Urothelium cell line (cell line): ENCODE results near the gene MLYCD.

Experiments used
- DNase-seq: peaks from one replicate; pipeline ENCODE4 v3.0.0; 2011; ENCODE audit warnings: low spot score, mixed read lengths
- FAIRE-seq: peaks from 2 replicates; lab custom pipeline; 2011; peaks lifted over from hg19 to GRCh38; lab: Jason Lieb, UNC

Gene MLYCD

DNA sequence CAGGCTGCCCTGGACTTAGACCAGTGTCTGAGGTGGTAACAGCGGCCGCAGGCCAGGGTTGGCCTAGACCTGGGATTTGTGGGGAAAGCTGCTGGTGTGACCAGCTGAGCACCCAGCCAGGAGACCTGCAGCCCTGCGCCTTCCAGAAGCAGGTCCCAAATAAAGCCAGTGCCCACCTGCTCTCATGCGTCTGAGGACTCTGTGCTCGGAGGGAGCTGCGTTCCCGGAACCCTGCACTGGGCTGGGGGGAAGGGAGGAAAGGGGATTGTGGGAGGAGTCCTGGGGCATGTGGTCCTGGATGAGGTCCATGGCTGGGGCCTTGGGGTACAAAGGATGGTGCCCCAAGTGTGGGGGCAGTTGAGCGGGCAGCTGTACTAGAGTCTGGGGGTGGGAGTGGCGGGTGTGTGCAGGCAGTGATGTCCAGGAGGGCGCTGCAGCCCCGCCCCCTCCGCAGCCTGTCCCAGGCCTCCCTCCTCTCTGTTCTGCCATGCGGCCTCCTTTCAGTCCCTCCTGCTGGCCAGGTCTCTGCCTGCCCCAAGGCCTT, 67.3 kb downstream of the MLYCD start:
- DNase-seq: no peak
- no peak for FAIRE-seq

DNA sequence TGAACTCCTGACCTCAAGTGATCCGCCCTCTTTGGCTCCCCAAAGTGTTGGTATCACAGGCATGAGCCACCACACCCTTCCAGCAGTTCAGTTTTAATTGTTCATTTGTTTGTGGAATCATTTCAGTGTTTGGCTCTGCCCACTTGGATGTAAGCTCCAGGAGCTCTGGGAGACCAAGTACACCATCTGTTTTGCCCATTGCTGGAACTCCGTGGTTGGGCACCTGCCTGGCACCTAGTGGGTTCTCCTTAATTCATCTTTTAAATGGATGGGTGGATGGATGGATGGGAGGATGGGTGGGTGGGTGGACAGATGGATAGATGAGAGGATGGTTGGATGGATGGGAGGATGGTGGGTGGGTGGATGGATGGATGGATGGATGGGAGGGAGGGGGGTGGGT, 68.2 kb downstream of the MLYCD start:
- DNase-seq (no peak), FAIRE-seq (no peak)

DNA sequence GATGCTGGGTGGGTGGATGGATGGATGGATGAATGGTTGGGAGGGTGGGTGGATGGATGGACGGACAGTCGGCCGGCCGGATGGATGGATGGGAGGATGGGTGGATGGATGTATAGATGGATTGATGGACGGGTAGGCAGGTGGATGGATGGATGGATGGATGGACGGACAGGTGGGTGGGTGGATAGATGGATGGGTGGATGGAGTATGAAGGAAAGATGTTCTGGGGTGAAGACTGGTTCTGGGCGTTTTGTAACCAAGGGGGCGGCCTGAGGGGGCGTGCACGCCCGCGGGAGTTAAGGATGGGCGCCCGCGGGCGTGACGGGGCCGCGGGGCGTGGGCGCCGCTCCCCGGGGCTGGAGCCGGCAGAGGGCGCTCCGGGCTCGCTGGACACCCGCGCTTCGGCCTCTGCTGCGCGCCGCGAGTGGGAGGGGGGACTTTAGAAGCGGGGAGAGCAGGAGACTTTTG, 69.0 kb downstream of the MLYCD start, which contains the start of gene NECAB2:
Gene NECAB2, plus strand, starts transcription at position 407 of the 468 bp plus-strand sequence. CDS start 405 bp downstream, outside the sequence.
- FAIRE-seq (peak; percentile 87), DNase-seq (peak; percentile 84)

DNA sequence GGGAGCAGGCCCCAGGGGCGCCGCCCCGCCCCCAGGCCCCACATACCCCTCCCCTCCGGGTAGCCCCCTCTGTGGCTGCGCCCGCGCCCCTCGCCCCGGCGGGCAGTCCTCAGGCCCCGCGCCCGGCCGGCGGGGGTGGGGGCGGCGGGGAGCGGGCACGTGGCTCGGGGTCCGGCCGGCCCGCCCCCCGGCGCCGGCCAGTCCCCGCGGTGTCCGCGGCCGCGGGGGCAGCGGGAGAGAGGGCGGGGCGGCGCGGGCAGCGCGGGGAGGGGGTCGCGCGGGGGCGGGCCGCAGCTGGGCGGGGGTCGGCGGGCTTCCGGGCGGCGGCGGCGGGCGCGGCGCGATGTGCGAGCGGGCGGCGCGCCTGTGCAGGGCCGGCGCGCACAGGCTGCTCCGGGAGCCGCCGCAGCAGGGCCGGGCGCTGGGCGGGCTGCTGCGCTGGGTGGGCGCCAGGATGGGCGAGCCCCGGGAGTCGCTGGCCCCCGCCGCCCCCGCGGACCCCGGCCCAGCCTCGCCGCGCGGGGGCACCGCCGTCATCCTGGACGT, 69.5 kb downstream of the MLYCD start:
- DNase-seq: peak; percentile 58
- FAIRE-seq: no peak

DNA sequence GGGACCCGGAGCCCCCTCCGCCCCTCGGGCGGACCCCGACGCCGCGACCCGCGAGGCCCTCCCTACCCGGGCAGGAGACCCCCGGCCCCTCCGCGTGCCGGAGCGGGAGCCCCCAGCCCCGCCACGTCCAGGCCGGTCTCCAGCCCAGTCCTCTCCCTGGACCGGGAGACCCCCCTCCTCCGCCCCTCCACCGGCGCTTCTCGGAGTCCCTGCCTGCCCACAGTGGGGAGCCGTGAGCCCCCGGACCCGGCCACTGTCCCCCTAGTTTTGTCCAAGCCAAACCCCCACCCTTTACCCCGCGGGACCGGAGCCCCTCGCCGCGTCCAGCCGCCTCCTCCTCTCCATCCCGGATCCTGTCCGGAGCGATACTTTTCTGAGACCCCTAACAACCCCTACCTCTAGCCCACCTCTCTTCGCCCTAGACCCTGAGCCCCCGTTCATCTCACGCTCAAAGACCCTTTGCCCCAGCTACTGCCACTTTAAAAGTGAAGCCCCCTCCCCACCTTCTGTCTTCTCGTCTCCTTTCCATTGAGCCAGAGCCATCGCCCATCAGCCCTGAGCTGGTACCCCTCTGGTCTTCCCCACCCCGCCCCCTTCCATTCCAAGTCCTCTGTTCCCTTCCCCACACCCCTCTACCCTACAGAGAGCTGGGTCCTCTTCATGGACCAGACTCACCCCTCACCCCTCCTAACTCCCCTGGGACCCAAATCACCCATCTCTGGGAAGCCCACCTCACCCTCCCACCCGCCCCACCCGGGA, 70.2 kb downstream of the MLYCD start:
- DNase-seq (no peak), FAIRE-seq (no peak)

DNA sequence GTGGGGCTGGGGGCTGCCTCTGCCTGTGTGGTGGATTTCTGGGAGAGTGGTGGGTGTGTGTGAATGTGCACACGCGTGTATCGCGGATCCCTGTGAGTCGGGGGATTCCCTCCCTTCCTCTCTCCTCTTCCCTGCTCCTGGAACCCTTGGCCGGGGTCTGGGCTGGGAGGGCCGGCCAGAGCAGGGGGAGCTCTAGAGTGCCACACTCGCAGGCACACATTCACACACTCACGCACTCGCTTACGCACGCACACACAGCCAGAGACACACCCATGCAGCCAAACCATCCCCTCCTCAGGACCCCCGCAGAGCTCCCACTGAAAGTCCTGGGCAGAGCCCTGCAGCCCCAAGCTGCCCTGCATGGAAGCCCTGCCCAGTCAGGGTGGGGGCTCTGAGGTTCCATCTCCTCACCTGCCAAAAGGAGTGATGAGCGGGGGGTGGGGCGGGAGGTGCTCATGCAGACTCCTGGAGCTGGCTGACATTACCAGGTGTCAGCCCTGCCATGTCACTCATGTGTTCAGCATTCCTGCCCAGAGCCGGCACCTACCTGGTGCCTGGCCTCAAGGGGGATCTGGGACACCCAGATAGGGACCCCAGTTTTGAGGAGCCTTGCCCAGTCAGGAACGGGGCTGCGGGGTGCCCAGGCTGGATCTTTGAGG, 71.0 kb downstream of the MLYCD start:
- DNase-seq (no peak), FAIRE-seq (no peak)

DNA sequence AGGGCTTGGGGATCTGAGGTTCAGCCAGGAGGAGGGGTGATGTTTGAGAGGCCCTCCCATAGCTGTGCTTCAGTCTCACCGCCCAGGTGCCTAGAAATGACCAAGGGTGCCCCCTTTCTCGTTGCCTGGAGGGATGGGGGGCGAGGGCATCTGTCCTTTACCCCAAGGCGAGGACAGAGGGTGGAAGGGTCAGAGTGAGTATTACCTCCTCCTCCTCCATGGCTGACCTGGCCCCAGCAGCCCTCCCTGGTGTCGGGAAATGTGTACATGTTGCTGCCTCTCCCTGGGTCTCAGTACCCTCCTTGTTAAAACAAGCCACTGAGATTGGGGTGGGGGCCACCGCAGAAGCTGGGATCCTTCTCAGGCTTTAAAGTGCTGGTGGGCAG, 71.5 kb downstream of the MLYCD start:
- DNase-seq: no peak
- no peak for FAIRE-seq

DNA sequence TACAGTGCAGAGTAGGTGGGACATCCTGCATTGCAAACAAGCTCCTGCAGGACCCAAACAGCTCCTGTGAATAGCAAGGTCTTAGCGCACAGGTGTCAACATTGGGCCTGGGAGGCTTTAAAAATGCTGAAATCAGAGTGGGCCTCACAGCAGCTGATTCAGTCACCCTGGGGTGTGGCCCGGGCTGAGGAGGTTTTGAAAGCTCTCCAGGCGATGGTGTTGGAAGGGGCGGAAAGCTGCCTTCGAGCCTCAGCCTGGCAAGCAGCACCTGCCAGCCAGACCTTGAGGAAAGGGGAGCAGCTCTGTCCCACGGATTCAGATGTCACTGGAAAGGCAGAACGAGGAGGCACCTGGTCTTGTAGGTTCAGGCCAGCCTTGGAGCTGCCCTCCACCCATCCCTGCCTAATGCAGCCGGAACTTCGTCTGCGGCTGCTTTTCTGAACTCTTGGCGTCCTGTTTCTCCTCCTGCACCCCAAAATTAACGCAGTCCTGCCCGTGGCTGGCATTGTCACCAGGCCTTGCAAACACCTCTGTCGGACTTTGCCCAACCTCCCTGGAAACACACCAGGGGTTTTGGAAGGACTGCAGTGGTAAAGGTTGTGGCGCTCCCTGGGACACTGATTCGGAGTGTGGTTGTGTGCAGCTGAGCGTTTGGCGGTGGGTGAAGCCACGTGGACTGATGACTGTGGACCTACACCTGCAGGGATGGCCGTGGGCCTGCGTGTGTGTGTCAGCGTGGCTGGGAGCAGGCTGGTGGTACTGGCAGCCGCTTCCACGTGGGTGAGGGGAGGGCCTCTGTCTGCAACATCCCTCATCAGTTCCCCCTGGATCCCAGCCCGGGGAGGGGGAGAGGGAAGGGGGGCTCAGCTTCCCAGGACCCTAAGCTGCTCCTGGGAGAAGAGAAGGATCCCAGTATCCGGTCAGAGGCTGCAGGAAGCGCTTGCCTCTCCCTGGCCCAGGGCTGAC, 72.5 kb downstream of the MLYCD start:
- DNase-seq (no peak), FAIRE-seq (no peak)

DNA sequence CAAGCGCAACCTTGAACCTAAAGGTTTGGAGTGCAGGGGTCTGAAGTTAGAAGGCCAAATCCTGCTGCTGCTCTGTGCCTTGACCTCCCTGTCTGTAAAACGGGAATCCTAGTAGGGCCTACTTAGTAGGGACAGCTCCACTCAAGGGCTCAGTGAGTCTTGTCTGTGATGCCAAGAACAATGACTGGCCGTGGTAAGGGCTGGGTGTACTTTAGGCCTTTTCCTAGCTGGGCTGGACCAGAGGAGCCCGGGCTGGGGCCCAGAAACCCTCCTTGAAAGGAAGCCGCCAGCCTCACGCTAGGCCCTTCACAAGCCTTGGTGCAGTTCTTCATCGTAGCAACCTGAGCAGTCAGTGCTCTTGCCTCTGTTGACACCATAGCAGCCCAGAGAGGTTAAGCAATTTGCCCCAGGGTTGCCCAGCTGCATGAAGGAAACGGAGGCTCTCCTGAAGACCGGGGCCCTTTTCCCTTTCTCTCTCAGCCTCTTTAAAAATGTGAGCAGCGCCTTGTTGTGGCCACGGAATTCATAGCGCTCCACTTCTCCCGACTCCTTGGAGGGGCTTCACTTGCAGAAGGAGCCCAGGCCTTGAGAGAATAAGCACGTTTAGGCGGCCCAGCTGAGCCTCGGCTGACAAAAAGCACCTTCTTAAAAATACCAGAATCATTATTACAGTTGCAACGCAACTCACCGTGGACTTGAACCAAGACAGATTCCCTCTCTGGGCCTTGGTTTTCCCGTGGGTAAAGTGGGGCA, 73.5 kb downstream of the MLYCD start:
- FAIRE-seq: no peak

DNA sequence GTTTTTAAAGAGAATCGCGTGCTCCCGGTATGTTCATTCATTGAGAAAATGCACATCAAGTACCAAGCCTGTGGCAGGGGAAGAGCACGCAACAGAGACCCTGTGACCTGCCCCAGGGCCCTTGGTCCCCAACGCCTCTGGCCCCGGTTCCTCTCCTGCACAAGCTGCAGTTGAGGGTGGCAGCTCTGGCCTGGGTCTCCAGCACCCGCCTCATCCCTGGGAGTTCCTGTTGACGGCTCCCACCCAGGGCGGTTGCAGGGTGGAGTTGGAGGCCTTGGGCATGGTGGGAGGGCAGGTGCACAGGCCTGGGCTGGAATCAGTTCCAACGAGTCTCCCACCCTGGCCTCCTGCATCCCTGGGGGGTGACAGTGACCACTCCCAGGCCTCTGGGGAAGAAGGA, 74.2 kb downstream of the MLYCD start:
- no peak for DNase-seq
- no peak for FAIRE-seq

More for the DNA sequence above, 73.5 kb downstream of the MLYCD start:
- DNase-seq: no peak

DNA sequence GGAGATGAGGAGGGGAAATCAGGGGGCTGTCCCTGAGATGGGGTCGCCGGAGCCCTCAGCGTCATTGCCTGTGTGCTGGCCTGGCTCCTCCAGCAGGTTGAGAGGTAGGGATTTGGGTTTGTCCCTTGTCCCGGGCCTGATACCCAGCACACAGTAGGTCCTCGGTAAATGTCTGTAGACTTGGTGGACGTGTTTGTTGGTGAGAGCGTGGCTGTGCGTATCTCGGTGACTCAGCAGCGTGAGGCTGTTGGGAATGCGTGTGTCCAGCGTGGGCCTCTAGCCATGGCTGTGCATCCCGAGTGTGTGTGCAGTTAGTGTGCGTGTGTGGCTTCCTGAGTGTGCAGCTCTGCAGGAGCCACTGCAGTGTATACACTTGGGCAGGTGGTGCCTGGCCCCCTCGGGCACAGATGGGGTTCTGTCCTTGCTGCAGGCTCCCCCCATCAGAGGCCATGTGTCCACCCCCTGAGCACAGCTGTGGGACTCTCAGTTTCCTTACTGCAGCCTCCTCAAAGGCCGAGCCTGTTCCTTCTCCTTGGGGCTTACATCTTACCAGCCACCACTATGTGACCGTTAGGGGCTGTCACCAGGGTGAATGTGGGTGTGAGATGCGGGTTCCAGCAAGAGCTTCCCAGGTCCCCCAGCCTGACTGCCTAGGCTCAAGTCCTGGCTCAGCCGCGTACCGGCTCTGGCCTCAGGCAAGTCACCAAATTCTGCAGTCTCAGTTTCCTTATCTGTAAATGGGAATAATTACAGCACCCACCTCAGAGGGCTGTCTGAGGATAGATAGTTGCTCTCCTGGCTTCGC, 74.9 kb downstream of the MLYCD start:
- no peak for DNase-seq
- FAIRE-seq: no peak

DNA sequence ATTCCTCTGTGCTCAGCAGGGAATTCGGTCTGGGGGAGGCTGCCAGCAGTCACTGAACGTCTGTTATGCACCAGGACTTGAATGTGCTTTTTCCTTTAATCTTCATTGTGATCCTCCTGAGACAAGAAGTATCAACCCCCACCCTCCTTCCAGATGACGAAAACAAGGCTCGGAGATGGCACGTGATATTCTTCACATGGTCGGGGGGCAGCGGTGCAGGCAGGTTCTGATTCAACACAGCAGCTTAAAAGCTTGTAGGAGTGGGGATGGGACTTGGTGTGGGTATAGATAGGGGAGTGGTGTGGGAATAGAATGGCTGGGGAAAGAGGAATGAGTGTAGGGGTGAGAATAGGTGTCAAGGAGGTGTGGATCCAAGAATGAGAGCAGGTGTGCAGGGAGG, 75.6 kb downstream of the MLYCD start:
- FAIRE-seq: no peak

DNA sequence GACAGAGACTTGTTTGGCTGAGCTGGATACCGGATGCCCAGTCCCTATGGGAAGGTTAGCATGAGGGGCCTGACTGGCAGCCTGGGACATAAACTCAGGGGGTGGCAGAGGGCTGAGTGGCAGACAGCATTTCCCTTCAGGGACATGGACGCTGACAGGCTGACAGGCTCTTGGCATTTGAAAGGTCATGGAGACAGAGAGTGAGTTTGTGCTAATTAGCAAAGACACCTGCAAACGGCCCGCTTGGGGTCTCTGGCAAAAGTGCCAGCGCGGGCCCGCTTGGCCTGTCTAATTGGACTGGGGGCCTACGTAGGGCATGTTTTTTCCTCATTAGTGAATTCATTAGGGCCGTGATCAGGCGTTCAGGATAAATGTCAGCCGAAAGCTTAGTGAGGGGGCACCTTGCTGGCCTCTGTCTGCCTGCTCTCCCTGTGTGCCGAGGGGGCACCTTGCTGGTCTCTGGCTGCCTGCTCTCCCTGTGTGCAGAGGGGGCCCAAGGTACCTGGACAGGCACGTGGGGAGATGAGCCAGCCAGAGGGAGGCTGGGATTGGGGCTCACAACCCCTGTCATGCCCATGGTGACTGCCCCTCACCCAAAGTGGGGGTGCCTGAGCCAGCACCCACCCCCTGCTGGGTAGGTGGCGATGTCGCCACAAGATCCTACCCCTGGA, 76.8 kb downstream of the MLYCD start:
- DNase-seq (no peak), FAIRE-seq (no peak)

More for the DNA sequence above, 75.6 kb downstream of the MLYCD start:
- no peak for DNase-seq
